H1 (cell line): Measurements from ENCODE around the gene HRH1.

Experiments used
- ATF2 ChIP-seq: IDR thresholded peaks from 2 replicates; pipeline ENCODE4 v1.6.1; 2012; ENCODE audit warnings: low read length, inconsistent platforms
- ATF3 ChIP-seq: IDR thresholded peaks from 2 replicates; pipeline ENCODE4 v1.6.1; 2011; ENCODE audit warnings: low read depth, mild to moderate bottlenecking, low read length; ENCODE audit not compliant: insufficient read depth
- CEBPB ChIP-seq: IDR thresholded peaks from 2 replicates; pipeline ENCODE4 v1.6.1; 2012; ENCODE audit warnings: low read depth, low read length
- CTCF ChIP-seq, 3 experiments: IDR thresholded peaks; 1 replicate in 2 of 3; 2 replicates in 1 of 3; pipeline versions ENCODE4 v1.5.1 to v1.6.1; 2011; ENCODE audit warnings: low read length in 3 of 3, mild to moderate bottlenecking in 3 of 3, inconsistent platforms in 2 of 3, low read depth in 1 of 3, moderate library complexity in 1 of 3; ENCODE audit not compliant: insufficient read depth in 1 of 3; ENCODE audit errors: control extremely low read depth in 1 of 3
- EP300 ChIP-seq, 2 experiments: IDR thresholded peaks; 1 replicate in 1 of 2; 2 replicates in 1 of 2; pipeline ENCODE4 v1.6.1; 2011 to 2012; ENCODE audit warnings: low read depth in 2 of 2, low read length in 2 of 2, mild to moderate bottlenecking in 2 of 2, borderline replicate concordance in 1 of 2, inconsistent platforms in 1 of 2, moderate library complexity in 1 of 2
- EZH2 ChIP-seq: fragments of 200-600 bp; sonication (generic); IDR thresholded peaks from 2 replicates; pipeline ENCODE4 v1.7.1; 2012; ENCODE audit warnings: low read depth, mild to moderate bottlenecking, moderate library complexity, low read length, inconsistent platforms; ENCODE audit not compliant: severe bottlenecking
- GABPA ChIP-seq: IDR thresholded peaks from 2 replicates; pipeline ENCODE4 v1.6.1; 2011; ENCODE audit warnings: mild to moderate bottlenecking, low read length, moderate library complexity, borderline replicate concordance; ENCODE audit not compliant: insufficient read depth
- MAFK ChIP-seq: IDR thresholded peaks from 2 replicates; pipeline ENCODE4 v1.6.1; 2012; ENCODE audit warnings: low read depth, mild to moderate bottlenecking, improper control_type of control experiment, low read length
- RAD21 ChIP-seq, 2 experiments: IDR thresholded peaks in 1 of 2; conservative IDR thresholded peaks in 1 of 2; 2 replicates each; pipeline ENCODE4 v1.6.1; 2011; ENCODE audit warnings: low read depth in 2 of 2, low read length in 2 of 2, improper control_type of control experiment in 1 of 2, inconsistent platforms in 1 of 2, mild to moderate bottlenecking in 1 of 2, moderate library complexity in 1 of 2
- SP1 ChIP-seq: IDR thresholded peaks from 2 replicates; pipeline ENCODE4 v1.6.1; 2011; ENCODE audit warnings: low read depth, low read length
- SUZ12 ChIP-seq: fragments of 200-600 bp; sonication (generic); IDR thresholded peaks from 2 replicates; pipeline ENCODE4 v1.6.1; 2012; ENCODE audit warnings: mild to moderate bottlenecking, inconsistent platforms, low read length, moderate library complexity, mixed read lengths
- ZNF274 ChIP-seq: IDR thresholded peaks from 2 replicates; pipeline ENCODE4 v1.7.0; 2012; ENCODE audit warnings: low read length, borderline replicate concordance; ENCODE audit errors: extremely low read depth

GRCh38 chr3:11157421-11157820 lies 3.1 kb downstream of the HRH1 start:
- TF ChIP-seq ATF3 (no peak), CTCF (IDR thresholded peaks at IDR 0.05; ENCODE audit: control extremely low read depth in 1 of 3, insufficient read depth in 1 of 3, low read depth in 1 of 3, low read length in 3 of 3) (no peak), RAD21 (IDR thresholded peaks at IDR 0.05 in 1 of 2, conservative IDR thresholded peaks at IDR 0.05 in 1 of 2; ENCODE audit: low read depth in 2 of 2, low read length in 2 of 2) (no peak), EP300 (IDR thresholded peaks at IDR 0.05; ENCODE audit: borderline replicate concordance in 1 of 2, low read depth in 2 of 2, low read length in 2 of 2) (no peak), EZH2 (no peak), ZNF274 (no peak), GABPA (no peak), MAFK (no peak), SUZ12 (no peak), SP1 (no peak), CEBPB (no peak), ATF2 (no peak)
